ENCODE measurements around the gene TNS3.

Gene TNS3

GRCh38 chr7:47510786-47511185, 71.1 kb downstream of the TNS3 start:
- peaks cover 30% of the 10 kb centered on the region for H3K36me3 ChIP-seq (ENCODE audit: insufficient read depth, low read length)
- H3K9ac ChIP-seq (ENCODE audit: low read depth, low read length) = no peak overlapping the region
- H3K27me3 ChIP-seq (ENCODE audit: control insufficient read depth, insufficient read depth, low read length) = no peaks in the 10 kb centered on the region
- H3K9me3 ChIP-seq (replicated peaks; ENCODE audit: low read length) = no peaks in the 10 kb centered on the region
- peaks cover 44% of the 10 kb centered on the region for H3K4me1 ChIP-seq (ENCODE audit: control insufficient read depth, insufficient read depth, low read length)
- no peak overlapping the region for H3K4me3 ChIP-seq (ENCODE audit: low read length)
- H3K4me2 ChIP-seq (ENCODE audit: low read length) = no peak overlapping the region

- no peak overlapping the region for H3K4me3 ChIP-seq (ENCODE audit: low read length)
- H3K36me3 ChIP-seq (ENCODE audit: insufficient read depth, low read length) = peaks cover 35% of the 10 kb centered on the region
Measured at GRCh38 chr7:47510192-47510591, 71.7 kb downstream of the TNS3 start.

GRCh38 chr7:47509571-47509970, 72.3 kb downstream of the TNS3 start:
- no peaks in the 10 kb centered on the region for H3K27me3 ChIP-seq (ENCODE audit: control insufficient read depth, insufficient read depth, low read length)
- H3K4me2 ChIP-seq (ENCODE audit: low read length) = no peak overlapping the region
- no peaks in the 10 kb centered on the region for H3K9me3 ChIP-seq (replicated peaks; ENCODE audit: low read length)
- peaks cover 37% of the 10 kb centered on the region for H3K36me3 ChIP-seq (ENCODE audit: insufficient read depth, low read length)
- no peak overlapping the region for H3K4me3 ChIP-seq (ENCODE audit: low read length)
- peaks cover 42% of the 10 kb centered on the region for H3K4me1 ChIP-seq (ENCODE audit: control insufficient read depth, insufficient read depth, low read length)
- H3K9ac ChIP-seq (ENCODE audit: low read depth, low read length) = no peak overlapping the region

More at GRCh38 chr7:47510192-47510591, 71.7 kb downstream of the TNS3 start:
- Histone ChIP-seq H3K4me2 (ENCODE audit: low read length) (no peak overlapping the region), H3K9me3 (replicated peaks; ENCODE audit: low read length) (no peaks in the 10 kb centered on the region), H3K9ac (ENCODE audit: low read depth, low read length) (no peak overlapping the region), H3K4me1 (ENCODE audit: control insufficient read depth, insufficient read depth, low read length) (peaks cover 44% of the 10 kb centered on the region), H3K27me3 (ENCODE audit: control insufficient read depth, insufficient read depth, low read length) (no peaks in the 10 kb centered on the region)

- H3K9ac ChIP-seq (ENCODE audit: low read depth, low read length) = no peak overlapping the region
- no peak overlapping the region for H3K4me3 ChIP-seq (ENCODE audit: low read length)
- peaks cover 38% of the 10 kb centered on the region for H3K4me1 ChIP-seq (ENCODE audit: control insufficient read depth, insufficient read depth, low read length)
- H3K27me3 ChIP-seq (ENCODE audit: control insufficient read depth, insufficient read depth, low read length) = no peaks in the 10 kb centered on the region
- no peaks in the 10 kb centered on the region for H3K9me3 ChIP-seq (replicated peaks; ENCODE audit: low read length)
- peaks cover 46% of the 10 kb centered on the region for H3K36me3 ChIP-seq (ENCODE audit: insufficient read depth, low read length)
- H3K4me2 ChIP-seq (ENCODE audit: low read length) = no peak overlapping the region
Measured at GRCh38 chr7:47508389-47509380, 73.2 kb downstream of the TNS3 start.

GRCh38 chr7:47507522-47507921, 74.4 kb downstream of the TNS3 start:
- peaks cover 47% of the 10 kb centered on the region for H3K36me3 ChIP-seq (ENCODE audit: insufficient read depth, low read length)
- H3K27me3 ChIP-seq (ENCODE audit: control insufficient read depth, insufficient read depth, low read length) = no peaks in the 10 kb centered on the region
- no peak overlapping the region for H3K4me3 ChIP-seq (ENCODE audit: low read length)
- peaks cover 42% of the 10 kb centered on the region for H3K4me1 ChIP-seq (ENCODE audit: control insufficient read depth, insufficient read depth, low read length)
- no peaks in the 10 kb centered on the region for H3K9me3 ChIP-seq (replicated peaks; ENCODE audit: low read length)
- H3K9ac ChIP-seq (ENCODE audit: low read depth, low read length) = no peak overlapping the region
- H3K4me2 ChIP-seq (ENCODE audit: low read length) = no peak overlapping the region

GRCh38 chr7:47506382-47507339, 75.2 kb downstream of the TNS3 start:
- Histone ChIP-seq H3K4me2 (ENCODE audit: low read length) (no peak overlapping the region), H3K36me3 (ENCODE audit: insufficient read depth, low read length) (peaks cover 42% of the 10 kb centered on the region), H3K4me1 (ENCODE audit: control insufficient read depth, insufficient read depth, low read length) (peaks cover 50% of the 10 kb centered on the region), H3K9ac (ENCODE audit: low read depth, low read length) (no peak overlapping the region), H3K4me3 (ENCODE audit: low read length) (no peak overlapping the region), H3K9me3 (replicated peaks; ENCODE audit: low read length) (no peaks in the 10 kb centered on the region), H3K27me3 (ENCODE audit: control insufficient read depth, insufficient read depth, low read length) (no peaks in the 10 kb centered on the region)

GRCh38 chr7:47505312-47506007, 76.5 kb downstream of the TNS3 start:
- H3K9ac ChIP-seq (ENCODE audit: low read depth, low read length) = no peak overlapping the region
- H3K4me1 ChIP-seq (ENCODE audit: control insufficient read depth, insufficient read depth, low read length) = peaks cover 59% of the 10 kb centered on the region
- no peak overlapping the region for H3K4me3 ChIP-seq (ENCODE audit: low read length)
- no peaks in the 10 kb centered on the region for H3K27me3 ChIP-seq (ENCODE audit: control insufficient read depth, insufficient read depth, low read length)
- peaks cover 42% of the 10 kb centered on the region for H3K36me3 ChIP-seq (ENCODE audit: insufficient read depth, low read length)
- no peaks in the 10 kb centered on the region for H3K9me3 ChIP-seq (replicated peaks; ENCODE audit: low read length)
- no peak overlapping the region for H3K4me2 ChIP-seq (ENCODE audit: low read length)

GRCh38 chr7:47504551-47505311, 77.2 kb downstream of the TNS3 start:
- H3K9ac ChIP-seq (ENCODE audit: low read depth, low read length) = no peak overlapping the region
- H3K27me3 ChIP-seq (ENCODE audit: control insufficient read depth, insufficient read depth, low read length) = no peaks in the 10 kb centered on the region
- peaks cover 37% of the 10 kb centered on the region for H3K36me3 ChIP-seq (ENCODE audit: insufficient read depth, low read length)
- no peak overlapping the region for H3K4me3 ChIP-seq (ENCODE audit: low read length)
- no peak overlapping the region for H3K4me2 ChIP-seq (ENCODE audit: low read length)
- H3K4me1 ChIP-seq (ENCODE audit: control insufficient read depth, insufficient read depth, low read length) = peaks cover 54% of the 10 kb centered on the region
- no peaks in the 10 kb centered on the region for H3K9me3 ChIP-seq (replicated peaks; ENCODE audit: low read length)

- Histone ChIP-seq H3K9ac (ENCODE audit: low read depth, low read length) (peak overlapping the region; percentile 6), H3K27me3 (ENCODE audit: control insufficient read depth, insufficient read depth, low read length) (no peaks in the 10 kb centered on the region), H3K36me3 (ENCODE audit: insufficient read depth, low read length) (peaks cover 23% of the 10 kb centered on the region), H3K4me1 (ENCODE audit: control insufficient read depth, insufficient read depth, low read length) (peaks cover 57% of the 10 kb centered on the region), H3K9me3 (replicated peaks; ENCODE audit: low read length) (no peaks in the 10 kb centered on the region), H3K4me2 (ENCODE audit: low read length) (no peak overlapping the region), H3K4me3 (ENCODE audit: low read length) (no peak overlapping the region)
Measured at GRCh38 chr7:47503281-47503680, 78.6 kb downstream of the TNS3 start.

- Histone ChIP-seq H3K4me1 (ENCODE audit: control insufficient read depth, insufficient read depth, low read length) (peaks cover 52% of the 10 kb centered on the region), H3K36me3 (ENCODE audit: insufficient read depth, low read length) (peaks cover 23% of the 10 kb centered on the region), H3K27me3 (ENCODE audit: control insufficient read depth, insufficient read depth, low read length) (no peaks in the 10 kb centered on the region), H3K9me3 (replicated peaks; ENCODE audit: low read length) (no peaks in the 10 kb centered on the region), H3K4me2 (ENCODE audit: low read length) (peak overlapping the region; percentile 40), H3K9ac (ENCODE audit: low read depth, low read length) (peak overlapping the region; percentile 44), H3K4me3 (ENCODE audit: low read length) (no peak overlapping the region)
Measured at GRCh38 chr7:47502240-47502877, 79.6 kb downstream of the TNS3 start.

All from skeletal muscle satellite cell (primary cell).